ENCODE results near the gene ZC4H2.
"Not testable (repeated sequence)": the region's sequence is repeated elsewhere in the genome, so short reads cannot be mapped to it uniquely, and the experiment has no call there.

ZC4H2 gene

DNA sequence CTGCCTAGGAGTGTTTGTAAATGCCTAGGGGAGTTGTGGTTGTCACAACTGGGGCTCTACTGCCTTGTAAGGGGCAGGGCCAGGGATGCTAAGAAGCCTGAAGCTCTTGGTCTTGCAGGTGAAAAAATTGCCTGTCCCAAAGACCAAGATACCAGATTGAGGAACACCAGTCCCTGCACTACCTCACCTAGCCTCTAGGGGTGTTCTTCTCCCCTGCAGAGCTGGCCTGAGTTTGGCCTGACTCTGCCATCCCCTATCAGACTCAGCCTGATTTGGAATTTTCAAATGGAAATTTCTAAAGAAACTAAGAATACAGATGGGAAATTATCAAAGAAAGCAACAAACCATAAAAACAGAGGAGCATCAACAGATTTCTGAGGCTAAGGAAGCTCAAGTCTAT, 90.4 kb downstream of the ZC4H2 start:
- Mint-ChIP-seq H3K27ac (no peak overlapping the region), H3K4me1 (no peaks in the 10 kb centered on the region)
- DNase-seq: no peak

DNA sequence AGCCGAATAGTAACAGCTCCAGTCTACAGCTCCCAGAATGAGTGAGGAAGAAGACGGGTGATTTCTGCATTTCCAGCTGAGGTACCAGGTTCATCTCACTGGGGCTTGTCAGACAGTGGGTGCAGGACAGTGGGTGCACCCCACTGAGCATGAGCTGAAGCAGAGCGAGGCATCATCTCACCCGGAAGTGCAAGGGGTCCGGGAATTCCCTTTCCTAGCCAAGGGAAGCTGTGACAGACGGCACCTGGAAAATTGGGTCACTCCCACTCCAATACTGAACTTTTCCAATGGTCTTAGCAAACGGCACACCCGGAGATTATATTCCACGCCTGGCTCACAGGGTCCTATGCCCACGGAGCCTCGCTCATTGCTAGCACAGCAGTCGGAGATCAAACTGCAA, 97.5 kb downstream of the ZC4H2 start:
- H3K9me3 Mint-ChIP-seq: peaks cover 45% of the 10 kb centered on the region
- H3K27me3 Mint-ChIP-seq, H3K27ac Mint-ChIP-seq, H3K4me3 Mint-ChIP-seq, H3K36me3 Mint-ChIP-seq, H3K4me1 Mint-ChIP-seq, DNase-seq, CTCF ChIA-PET: not testable (repeated sequence)

More for the DNA sequence above, 90.4 kb downstream of the ZC4H2 start:
- Mint-ChIP-seq H3K9me3 (peaks cover 27% of the 10 kb centered on the region), H3K27me3 (no peaks in the 10 kb centered on the region), H3K36me3 (peaks cover 4% of the 10 kb centered on the region), H3K4me3 (no peak overlapping the region)
- CTCF ChIA-PET: interaction anchor here (1.1 kb wide), 1 partner anchor 13 kb away, joined by 3 read pairs; no protein-coding TSS in a partner anchor

DNA sequence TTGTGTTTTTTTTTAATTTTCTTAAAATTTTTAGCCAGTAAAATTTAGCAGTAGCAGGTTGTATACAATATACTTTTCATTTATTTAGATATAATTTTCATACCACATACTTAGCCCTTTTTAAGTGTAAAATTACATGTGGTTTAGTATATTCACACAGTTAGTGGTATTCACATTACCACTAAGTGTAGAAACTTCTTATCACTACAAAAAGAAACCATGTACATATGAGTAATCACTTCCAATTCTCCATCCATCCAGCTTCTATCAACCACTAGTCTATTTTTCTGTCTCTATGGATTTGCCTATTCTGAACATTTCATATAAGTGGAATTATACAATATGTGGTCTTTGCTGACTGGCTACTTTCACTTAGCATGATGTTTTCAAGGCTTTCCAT, 109.0 kb downstream of the ZC4H2 start:
- DNase-seq: no peak
- H3K9me3 Mint-ChIP-seq: peaks cover 36% of the 10 kb centered on the region
- CTCF ChIA-PET: interaction anchor here (1.7 kb wide), 1 partner anchor 224 kb away, joined by 3 read pairs; no protein-coding TSS in a partner anchor
- peaks cover 19% of the 10 kb centered on the region for H3K4me1 Mint-ChIP-seq
- no peak overlapping the region for H3K27ac Mint-ChIP-seq
- H3K27me3 Mint-ChIP-seq: no peaks in the 10 kb centered on the region
- no peak overlapping the region for H3K4me3 Mint-ChIP-seq
- H3K36me3 Mint-ChIP-seq: peaks cover 21% of the 10 kb centered on the region

All from activated naive CD4-positive, alpha-beta T cell treated with anti-CD3 and anti-CD28 coated beads, Interleukin-2, amount 10 ng/mL, durations not matched to agents 7 days and 5 days (primary cell).